Stimulated activated memory B cell treated with anti-CD40 and anti-IgM and Interleukin-4, amounts not matched to agents 10 μg/mL and 1 μg/mL and 100 μg/mL, for 72 hours (primary cell): ENCODE results near the gene MAML1.
A peak's percentile ranks its signal among the peaks of the same experiment; 100 is the strongest.

Experiments used
- ATAC-seq: fragments of 150-1000 bp; cut with Tn5 transposase; 2 replicates; pipeline ENCODE4 v1.10.0; 2021
- H3K27ac Mint-ChIP-seq: one replicate; pipeline ENCODE4 v1.8.0; 2022; ENCODE audit warnings: mild to moderate bottlenecking, mixed read lengths
- H3K27me3 Mint-ChIP-seq: one replicate; pipeline ENCODE4 v1.8.0; 2022; ENCODE audit warnings: mixed read lengths
- H3K36me3 Mint-ChIP-seq: one replicate; pipeline ENCODE4 v1.8.0; 2022; ENCODE audit warnings: mixed read lengths
- H3K4me1 Mint-ChIP-seq: one replicate; pipeline ENCODE4 v1.8.0; 2022; ENCODE audit warnings: mixed read lengths
- H3K4me3 Mint-ChIP-seq: one replicate; pipeline ENCODE4 v1.8.0; 2022; ENCODE audit warnings: mild to moderate bottlenecking, moderate library complexity, mixed read lengths
- H3K9me3 Mint-ChIP-seq: one replicate; pipeline ENCODE4 v1.8.0; 2022; ENCODE audit warnings: mixed read lengths

The MAML1 gene

DNA sequence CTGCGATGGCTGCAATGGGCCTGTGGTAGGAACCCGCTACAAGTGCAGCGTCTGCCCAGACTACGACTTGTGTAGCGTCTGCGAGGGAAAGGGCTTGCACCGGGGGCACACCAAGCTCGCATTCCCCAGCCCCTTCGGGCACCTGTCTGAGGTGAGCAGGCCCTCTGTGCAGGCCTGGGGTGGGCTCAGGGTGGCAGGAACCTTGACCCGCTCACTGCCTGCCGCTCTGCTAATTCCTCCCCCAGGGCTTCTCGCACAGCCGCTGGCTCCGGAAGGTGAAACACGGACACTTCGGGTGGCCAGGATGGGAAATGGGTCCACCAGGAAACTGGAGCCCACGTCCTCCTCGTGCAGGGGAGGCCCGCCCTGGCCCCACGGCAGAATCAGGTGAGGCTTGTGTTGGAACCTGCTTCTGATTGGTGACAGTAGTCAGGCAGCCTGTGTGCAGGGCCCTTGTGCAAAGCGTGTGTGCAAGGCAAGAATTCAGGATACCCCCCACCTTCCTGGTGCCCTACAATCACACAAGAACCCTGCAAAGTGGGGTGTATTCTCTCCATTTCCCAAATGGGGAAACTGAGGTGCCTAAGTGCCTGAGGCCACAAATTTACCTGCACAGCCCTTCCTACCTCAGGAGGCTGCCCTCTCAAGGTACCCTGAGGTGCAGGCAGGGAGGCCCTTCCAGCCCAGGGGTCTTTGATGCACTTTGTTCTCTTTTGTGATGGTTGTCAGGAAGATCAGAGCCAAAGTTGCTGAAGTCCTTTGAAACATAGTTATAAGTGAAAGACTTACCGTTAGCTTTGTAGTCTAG is 91.5 kb downstream of the MAML1 start:
- Mint-ChIP-seq H3K9me3 (no peaks in the 10 kb centered on the region), H3K27ac (peak overlapping the region; percentile 5), H3K4me1 (peaks cover 60% of the 10 kb centered on the region), H3K4me3 (peak overlapping the region; percentile 46), H3K27me3 (no peaks in the 10 kb centered on the region), H3K36me3 (peaks cover 73% of the 10 kb centered on the region)
- no peak for ATAC-seq

DNA sequence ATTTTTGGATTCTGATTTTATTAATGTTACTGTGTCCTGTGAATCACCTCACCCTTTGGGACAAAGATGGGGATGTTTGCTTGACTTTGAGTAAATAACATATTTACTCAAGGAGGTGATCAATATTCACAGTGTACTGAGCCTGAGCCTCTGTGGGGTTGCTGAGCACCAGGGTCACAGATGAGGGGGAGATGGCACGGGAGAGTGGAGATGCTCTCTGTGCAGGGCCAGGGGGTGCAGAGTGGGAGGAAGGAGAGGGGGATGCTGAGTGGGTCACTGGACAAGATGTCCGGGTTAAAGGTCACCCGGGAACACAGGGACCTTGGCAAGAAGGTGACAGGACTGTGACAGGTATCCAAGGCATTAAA is 92.1 kb downstream of the MAML1 start:
- Mint-ChIP-seq H3K4me3 (no peak overlapping the region), H3K36me3 (peaks cover 79% of the 10 kb centered on the region)
- ATAC-seq = no peak

DNA sequence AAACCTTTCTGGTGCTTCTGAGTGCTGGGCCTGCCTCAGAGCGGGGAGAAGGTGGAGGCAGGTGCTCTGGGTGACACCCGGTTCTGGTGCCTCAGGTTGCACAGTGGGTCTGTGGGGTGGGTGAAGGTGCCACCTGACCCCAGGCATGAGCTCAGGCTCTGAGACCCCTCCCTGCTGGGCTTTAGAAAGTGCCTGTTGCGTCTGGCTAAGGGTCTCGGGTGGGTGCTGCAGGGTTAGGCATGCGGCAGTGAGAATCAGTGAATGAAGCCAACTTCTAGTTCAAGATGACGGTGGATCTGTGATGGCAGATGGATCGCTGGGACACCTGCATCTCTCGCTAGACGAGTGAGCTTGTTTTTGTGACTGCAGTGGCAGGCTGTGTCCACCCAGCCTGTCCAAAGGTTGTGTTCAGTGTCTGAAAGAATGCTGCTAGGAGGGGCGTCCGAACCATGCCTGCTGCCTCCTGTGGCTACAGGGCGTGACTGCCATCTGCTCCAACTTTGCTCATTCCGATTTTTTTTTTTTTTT is 93.1 kb downstream of the MAML1 start:
- Mint-ChIP-seq H3K4me1 (peaks cover 48% of the 10 kb centered on the region), H3K4me3 (no peak overlapping the region), H3K36me3 (peaks cover 86% of the 10 kb centered on the region), H3K9me3 (no peaks in the 10 kb centered on the region), H3K27ac (no peak overlapping the region), H3K27me3 (no peaks in the 10 kb centered on the region)
- ATAC-seq = no peak

More for the DNA sequence above, 92.1 kb downstream of the MAML1 start:
- Mint-ChIP-seq H3K9me3 (no peaks in the 10 kb centered on the region), H3K27ac (peak overlapping the region; percentile 5), H3K27me3 (no peaks in the 10 kb centered on the region), H3K4me1 (peaks cover 57% of the 10 kb centered on the region)
